Spinal cord (tissue), 10 donors: ENCODE results near the gene RAMAC. TPM values are rescaled to one million over a fixed set of nuclear protein-coding genes. Genes with fewer than 3 reads are reported as not detected.

ENCODE experiments used
- DNase-seq, 6 donors: peaks; one replicate each; pipeline versions ENCODE4 v3.0.0 to v3.0.0-alpha.2; 2013 to 2015; ENCODE audit warnings: low spot score in 6 of 6, low read depth in 4 of 6
- H3K27ac ChIP-seq: one replicate; pipeline ENCODE4 v1.5.1; 2013; ENCODE audit warnings: low read depth, low read length, control low read depth
- H3K27me3 ChIP-seq: one replicate; pipeline ENCODE4 v1.6.1; 2013; ENCODE audit warnings: low read length; ENCODE audit not compliant: control insufficient read depth, insufficient read depth
- H3K36me3 ChIP-seq: one replicate; pipeline ENCODE4 v1.6.1; 2013; ENCODE audit warnings: low read length; ENCODE audit not compliant: control insufficient read depth, insufficient read depth
- H3K4me1 ChIP-seq: one replicate; pipeline ENCODE4 v1.6.1; 2013; ENCODE audit warnings: low read length; ENCODE audit not compliant: control insufficient read depth, insufficient read depth
- H3K4me3 ChIP-seq: one replicate; pipeline ENCODE4 v1.5.1; 2013; ENCODE audit warnings: low read depth, low read length, control low read depth
- H3K9me3 ChIP-seq: one replicate; pipeline ENCODE4 v1.6.1; 2013; ENCODE audit warnings: low read length; ENCODE audit not compliant: control insufficient read depth, insufficient read depth
- WGBS: methylation state at CpG from one replicate; pipeline ENCODE4 v1.1.5; 2013; ENCODE audit warnings: missing lambda C conversion rate; ENCODE audit not compliant: insufficient coverage; 5-methylcytosine and 5-hydroxymethylcytosine counted together
- polyA plus RNA-seq, 2 donors: library from polyadenylated mRNA; unstranded; fragments of 120-200 nt; gene quantifications; one replicate each; pipeline ENCODE4 v1.2.1, GENCODE V29; 2013; ENCODE audit not compliant: insufficient read length in 2 of 2
- total RNA-seq, 2 donors: library from RNA; depleted of rRNA in 1 of 2; stranded (reverse); fragments of 120-200 nt in 1 of 2; fragments of >200 nt in 1 of 2; gene quantifications; one replicate each; pipeline versions ENCODE4 v1.2.3 to v1.2.4, GENCODE V29; 2013 to 2014
- donor health status: healthy.

RAMAC gene
- total and polyA plus RNA-seq, 4 donors, result 26.8 to 35.6 (median 33.6) TPM

DNA sequence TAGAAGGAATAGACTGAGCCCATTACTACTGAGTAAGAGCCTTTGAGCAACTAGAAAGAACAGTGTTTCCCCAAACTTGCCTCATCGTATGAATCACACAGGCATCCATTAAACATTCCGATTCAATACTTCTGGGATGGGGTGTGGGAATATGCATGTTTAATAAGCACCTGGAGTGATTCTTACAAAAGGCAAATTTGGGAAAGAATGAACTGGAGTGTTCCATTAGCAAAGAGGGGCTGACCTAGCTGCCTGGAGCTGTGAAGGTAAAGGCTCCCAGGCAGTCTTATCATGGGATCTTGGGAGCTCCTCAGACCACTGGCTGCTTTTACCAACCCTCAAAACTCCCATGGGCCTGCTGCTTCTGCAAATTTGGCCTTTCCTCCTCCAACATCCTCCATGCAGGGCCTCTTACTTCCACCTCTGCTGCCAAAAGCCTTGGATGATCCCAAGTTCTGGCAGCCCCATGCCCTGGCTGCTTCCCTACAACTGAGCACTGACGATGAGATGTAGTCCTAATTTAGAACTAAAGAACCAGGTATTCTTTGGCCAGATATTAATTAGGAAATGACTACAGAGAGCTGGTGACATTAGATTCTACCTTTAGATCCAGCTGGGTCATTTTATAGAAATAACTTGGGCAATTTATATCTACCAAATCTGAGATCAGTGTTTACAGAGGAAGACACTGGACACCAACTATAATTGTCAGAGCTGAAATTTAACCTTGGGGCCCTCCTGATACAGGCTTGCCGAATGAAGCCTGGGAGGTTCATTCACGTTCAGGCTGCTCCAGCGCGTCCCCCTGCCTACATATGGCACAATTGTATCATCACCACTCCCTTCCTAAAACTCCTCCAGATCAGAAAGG is 22.3 kb upstream of the RAMAC start:
- no peaks in the 10 kb centered on the region for H3K9me3 ChIP-seq
- no peaks in the 10 kb centered on the region for H3K4me1 ChIP-seq
- no peak overlapping the region for H3K4me3 ChIP-seq
- WGBS, result 90% methylated on average over 2 of the region's 7 CpGs
- DNase-seq, result no peak
- peaks cover under 1% of the 10 kb centered on the region for H3K36me3 ChIP-seq
- no peaks in the 10 kb centered on the region for H3K27me3 ChIP-seq
- H3K27ac ChIP-seq, result no peak overlapping the region

DNA sequence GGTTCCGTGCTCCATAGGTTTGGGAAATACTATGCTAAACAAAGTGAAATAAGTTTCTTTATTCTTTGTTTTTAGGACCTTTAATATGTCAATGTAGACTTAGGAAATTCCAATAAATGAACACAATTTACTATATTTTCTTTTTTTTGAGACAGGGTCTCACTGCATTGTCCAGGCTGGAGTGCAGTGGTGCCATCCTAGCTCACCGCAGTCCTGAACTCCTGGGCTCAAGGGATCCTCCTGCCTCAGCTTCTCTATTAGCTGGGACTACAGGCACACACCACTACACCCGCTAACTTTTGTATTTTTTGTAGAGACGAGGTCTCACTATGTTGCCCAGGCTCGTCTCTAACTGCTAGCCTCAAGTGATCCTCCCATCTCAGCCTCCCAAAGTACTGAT is 21.1 kb upstream of the RAMAC start:
- whole genome bisulfite sequencing, result 100% methylated on average over 4 of the region's 5 CpGs
- DNase-seq, result no peak
- Histone ChIP-seq H3K4me3 (no peak overlapping the region), H3K27ac (no peak overlapping the region), H3K4me1 (no peaks in the 10 kb centered on the region), H3K9me3 (no peaks in the 10 kb centered on the region), H3K36me3 (no peaks in the 10 kb centered on the region), H3K27me3 (no peaks in the 10 kb centered on the region)

DNA sequence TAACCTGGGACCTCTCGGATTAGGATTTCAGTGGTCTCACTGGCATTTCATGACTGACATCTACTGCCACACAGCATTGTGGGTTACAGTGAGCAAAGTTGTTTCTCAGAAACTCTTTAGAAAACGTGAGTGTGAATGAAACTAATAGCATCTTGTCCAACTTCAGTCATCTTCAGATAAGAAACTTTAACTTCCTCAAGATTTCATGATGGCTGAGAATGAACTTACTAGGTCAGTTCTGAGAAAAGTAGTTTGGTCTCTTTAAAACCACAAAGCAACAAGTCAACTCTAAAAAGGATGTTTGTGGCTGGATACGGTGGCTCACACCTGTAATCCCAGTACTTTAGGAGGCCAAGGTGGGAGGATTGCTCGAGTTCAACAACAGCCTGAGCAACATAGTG is 19.3 kb upstream of the RAMAC start:
- WGBS, result 100% methylated on average over 1 of the region's 4 CpGs
- no peaks in the 10 kb centered on the region for H3K36me3 ChIP-seq

DNA sequence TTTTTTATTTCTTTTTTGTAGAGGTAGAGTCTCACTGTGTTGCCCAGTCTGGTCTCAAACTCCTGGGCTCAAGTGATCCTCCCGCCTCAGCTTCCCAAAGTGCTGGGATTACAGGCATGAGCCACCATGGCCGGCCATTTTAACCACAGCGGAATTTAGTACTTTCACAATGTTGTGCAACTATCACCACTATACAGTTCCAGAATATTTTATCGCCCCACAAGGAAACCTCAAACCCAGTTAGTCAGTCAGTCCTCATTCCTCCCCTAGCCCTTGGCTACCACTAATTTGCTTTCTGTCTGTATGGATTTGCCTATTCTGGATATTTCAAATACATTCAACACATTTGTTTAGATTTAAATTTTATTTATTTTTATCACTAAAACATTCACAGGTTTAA is 17.9 kb upstream of the RAMAC start:
- H3K9me3 ChIP-seq, result no peaks in the 10 kb centered on the region
- no peaks in the 10 kb centered on the region for H3K4me1 ChIP-seq
- H3K4me3 ChIP-seq, result no peak overlapping the region
- H3K27ac ChIP-seq, result no peak overlapping the region
- H3K27me3 ChIP-seq, result no peaks in the 10 kb centered on the region
- 100% methylated on average over 4 of the region's 4 CpGs for WGBS
- no peaks in the 10 kb centered on the region for H3K36me3 ChIP-seq
- DNase-seq, result no peak

More for the DNA sequence above, 19.3 kb upstream of the RAMAC start:
- Histone ChIP-seq H3K4me1 (no peaks in the 10 kb centered on the region), H3K4me3 (no peak overlapping the region), H3K27me3 (no peaks in the 10 kb centered on the region), H3K9me3 (no peaks in the 10 kb centered on the region), H3K27ac (no peak overlapping the region)
- DNase-seq, result no peak

DNA sequence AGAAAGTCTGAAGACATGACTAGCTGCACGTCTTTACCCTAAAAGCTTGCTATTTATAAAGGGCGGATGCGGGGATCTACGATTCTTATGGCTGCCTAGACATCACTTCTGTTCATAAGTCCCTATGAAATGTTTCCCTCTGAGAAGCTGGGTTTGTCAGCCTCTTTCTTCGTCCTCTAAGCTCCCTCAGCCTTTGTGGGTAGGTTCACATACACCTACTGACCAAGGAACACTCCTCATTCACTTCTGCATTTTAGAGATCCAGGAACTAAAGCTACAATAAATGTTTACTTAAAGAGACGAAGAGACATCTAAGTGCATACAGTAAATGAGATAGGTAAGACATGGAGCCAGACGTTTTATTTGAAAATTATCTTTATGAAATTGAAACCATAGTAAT is 16.7 kb upstream of the RAMAC start:
- no peaks in the 10 kb centered on the region for H3K9me3 ChIP-seq
- no peaks in the 10 kb centered on the region for H3K27me3 ChIP-seq
- H3K36me3 ChIP-seq, result no peaks in the 10 kb centered on the region
- H3K4me1 ChIP-seq, result no peaks in the 10 kb centered on the region
- DNase-seq, result no peak
- 94% methylated on average over 3 of the region's 7 CpGs for WGBS
- no peak overlapping the region for H3K27ac ChIP-seq
- no peak overlapping the region for H3K4me3 ChIP-seq

DNA sequence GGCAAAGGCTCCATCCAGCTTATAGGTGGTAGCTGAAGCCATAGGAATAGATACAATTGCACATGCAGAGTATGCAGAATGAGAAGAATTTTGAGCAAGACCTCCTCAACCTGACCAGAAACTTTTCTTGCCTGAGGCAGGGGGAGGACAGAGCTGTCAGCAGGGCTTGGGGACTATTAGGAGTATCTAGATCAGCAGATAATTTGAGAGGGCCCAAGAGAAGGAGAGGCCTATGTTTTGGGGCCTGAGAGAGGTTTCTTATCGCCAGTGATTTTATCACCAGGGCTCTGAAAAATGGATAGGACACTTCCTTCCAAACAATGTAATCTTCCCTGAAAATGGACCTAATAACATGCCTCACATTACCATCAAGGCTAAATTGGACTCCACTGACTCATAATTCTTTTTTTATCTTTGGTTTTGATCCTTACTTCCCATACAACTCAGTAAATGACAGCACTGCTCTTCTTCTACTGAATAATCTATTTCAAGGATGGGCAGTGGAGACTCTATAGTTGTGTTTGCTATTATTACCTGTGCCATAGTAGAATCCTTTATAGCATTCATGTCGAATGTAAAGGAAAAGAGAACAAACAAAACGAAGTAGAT is 15.8 kb upstream of the RAMAC start:
- Histone ChIP-seq H3K36me3 (no peaks in the 10 kb centered on the region), H3K9me3 (no peaks in the 10 kb centered on the region), H3K4me3 (no peak overlapping the region), H3K27ac (no peak overlapping the region), H3K4me1 (no peaks in the 10 kb centered on the region), H3K27me3 (no peaks in the 10 kb centered on the region)
- DNase-seq, result no peak
- no CpG with 5 or more reads among the region's 3 CpGs for WGBS

DNA sequence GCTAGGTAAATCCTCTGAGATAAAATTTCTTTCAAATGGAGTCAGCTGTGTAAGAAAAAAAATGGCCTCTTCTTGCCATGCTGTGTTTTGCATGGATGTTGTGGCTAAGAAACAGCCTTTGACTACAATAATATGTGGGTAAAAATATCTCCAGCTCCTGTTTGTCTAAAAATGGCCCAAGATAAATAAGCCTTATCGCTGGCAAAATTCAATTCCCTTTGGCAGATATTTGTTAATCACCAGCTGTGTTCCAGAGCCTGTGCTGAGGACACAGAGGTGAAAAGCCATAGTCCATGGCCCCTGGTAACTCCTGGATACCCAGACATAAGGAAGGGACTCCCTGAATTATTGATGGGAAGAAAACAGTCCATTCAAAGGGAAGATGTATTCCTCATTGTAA is 15.3 kb upstream of the RAMAC start:
- no peaks in the 10 kb centered on the region for H3K27me3 ChIP-seq
- no peak for DNase-seq
- H3K4me1 ChIP-seq, result no peaks in the 10 kb centered on the region
- H3K36me3 ChIP-seq, result no peaks in the 10 kb centered on the region
- no peak overlapping the region for H3K27ac ChIP-seq
- H3K4me3 ChIP-seq, result no peak overlapping the region
- WGBS, result no CpG with 5 or more reads among the region's 1 CpG
- no peaks in the 10 kb centered on the region for H3K9me3 ChIP-seq

DNA sequence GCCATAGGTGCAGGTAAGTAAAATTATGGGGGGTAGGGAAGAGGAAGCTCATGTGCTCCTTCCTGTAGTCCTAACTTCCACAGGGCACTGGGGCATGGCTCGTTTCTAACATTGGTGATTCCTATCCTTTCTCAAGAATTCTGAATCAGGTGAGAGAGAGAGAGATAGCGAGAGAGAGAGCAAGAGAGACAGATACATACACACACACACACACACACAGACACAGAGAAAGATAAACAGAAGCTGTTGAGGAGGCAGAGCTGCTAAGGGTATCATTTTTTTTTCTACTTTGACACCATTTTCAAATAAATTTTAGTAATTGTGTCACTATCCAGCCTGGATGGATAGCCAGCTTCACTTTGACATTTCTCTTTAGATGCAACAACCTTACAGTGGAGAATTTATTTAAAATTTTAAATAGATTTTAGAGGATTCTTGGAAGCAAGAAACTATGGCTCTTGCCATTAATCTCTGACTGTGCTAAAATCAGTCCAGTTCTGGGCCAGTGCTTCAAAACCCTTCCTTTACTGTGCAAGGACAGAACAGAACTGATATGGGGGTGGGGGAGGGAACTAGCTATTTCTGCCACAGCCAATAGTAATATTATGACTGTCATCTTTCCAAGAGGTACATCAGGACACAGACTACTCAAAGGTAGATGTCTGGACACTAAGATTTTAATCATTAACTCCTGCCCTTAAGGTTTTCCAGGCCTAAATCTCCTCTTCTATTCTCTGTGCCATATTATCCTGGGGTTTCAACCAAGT is 14.6 kb upstream of the RAMAC start:
- no peaks in the 10 kb centered on the region for H3K27me3 ChIP-seq
- no peaks in the 10 kb centered on the region for H3K4me1 ChIP-seq
- H3K4me3 ChIP-seq, result no peak overlapping the region
- no peak overlapping the region for H3K27ac ChIP-seq
- no peak for DNase-seq
- WGBS, result no CpG with 5 or more reads among the region's 2 CpGs
- no peaks in the 10 kb centered on the region for H3K36me3 ChIP-seq
- no peaks in the 10 kb centered on the region for H3K9me3 ChIP-seq

DNA sequence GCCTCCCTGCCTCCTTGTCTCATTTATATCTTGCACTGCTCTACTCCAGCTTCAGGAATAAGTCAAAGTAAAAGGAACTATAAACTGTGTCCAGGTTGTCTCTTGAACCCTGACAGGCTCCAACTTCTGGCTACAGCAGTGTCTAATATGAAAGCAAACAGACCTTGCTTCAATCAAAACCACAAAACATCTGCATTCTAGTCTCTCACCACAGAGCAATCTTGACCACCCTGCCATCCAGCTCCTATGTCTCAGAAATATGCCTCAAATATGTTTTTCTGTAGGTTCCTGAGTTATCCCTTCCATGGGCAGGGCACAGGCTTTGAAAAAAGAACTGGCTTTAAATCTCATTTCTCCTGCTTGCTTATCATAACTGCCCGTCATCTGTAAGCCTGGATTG is 13.0 kb upstream of the RAMAC start:
- H3K27ac ChIP-seq, result no peak overlapping the region
- DNase-seq, result no peak
- no peaks in the 10 kb centered on the region for H3K9me3 ChIP-seq
- no peaks in the 10 kb centered on the region for H3K4me1 ChIP-seq
- peaks cover 2% of the 10 kb centered on the region for H3K36me3 ChIP-seq
- WGBS, result no CpG with 5 or more reads among the region's 1 CpG
- H3K27me3 ChIP-seq, result no peaks in the 10 kb centered on the region
- H3K4me3 ChIP-seq, result no peak overlapping the region
